ENCODE results near the gene NPSR1.
"Not testable (repeated sequence)": the region's sequence is repeated elsewhere in the genome, so short reads cannot be mapped to it uniquely, and the experiment has no call there.

NPSR1 gene

GRCh38 chr7:34878944-34879735 lies 221.1 kb downstream of the NPSR1 start:
- not testable (repeated sequence) for DNase-seq

DNA sequence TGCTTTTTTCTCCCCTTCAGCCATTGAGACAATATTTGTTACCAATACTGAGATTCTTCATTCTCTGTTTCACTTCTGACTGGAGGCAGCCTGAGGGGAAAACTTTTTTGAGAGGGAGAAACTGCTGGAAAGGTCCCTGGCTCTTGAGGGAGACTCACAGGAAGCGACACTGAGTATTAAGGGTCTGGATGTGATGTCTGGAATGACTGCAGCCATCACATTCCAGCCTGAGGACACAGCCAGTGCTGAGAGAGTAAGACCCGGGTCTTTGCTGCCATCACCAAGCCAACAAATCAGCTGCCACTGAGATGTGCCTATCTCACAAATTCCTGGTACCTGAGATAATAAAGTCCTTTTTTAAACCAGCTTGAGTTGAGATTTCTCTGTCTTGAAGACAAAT lies 221.9 kb downstream of the NPSR1 start:
- DNase-seq = no peak

GRCh38 chr7:34883855-34884254 lies 225.8 kb downstream of the NPSR1 start:
- DNase-seq = not testable (repeated sequence)

- no peak for DNase-seq
These were observed 228.8 kb downstream of the NPSR1 start for GRCh38 chr7:34886856-34887255.

- no peak for DNase-seq
These were observed 231.9 kb downstream of the NPSR1 start for GRCh38 chr7:34889951-34890350.

DNA sequence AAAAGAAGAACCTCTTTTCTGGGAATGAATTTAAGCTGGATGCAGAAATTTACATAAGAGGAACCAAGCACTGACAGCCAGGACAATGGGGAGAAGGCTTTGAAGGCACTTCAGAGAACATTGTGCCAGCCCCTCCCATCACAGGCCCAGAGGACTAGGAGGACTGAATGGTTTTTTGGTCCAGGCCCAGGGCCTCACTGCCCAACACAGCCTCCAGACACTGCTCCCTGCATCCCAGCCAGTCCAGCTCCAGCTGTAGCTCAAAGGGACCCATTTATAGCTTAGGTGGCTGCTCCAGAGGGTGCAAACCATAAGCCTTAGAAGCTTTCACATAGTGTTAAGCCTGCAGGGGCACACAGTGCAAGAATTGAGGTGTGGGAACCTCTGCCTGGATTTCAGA lies 237.2 kb downstream of the NPSR1 start:
- no peak for DNase-seq
